Heart right ventricle (tissue), 16 donors: ENCODE data around the gene ECT2L. TPM values are rescaled to one million over a fixed set of nuclear protein-coding genes. Genes with fewer than 3 reads are reported as not detected.

Experiments
- ATAC-seq, 8 donors: fragments of 200-7000 bp; cut with Tn5 transposase; one replicate each; pipeline ENCODE4 v1.9.1; 2020; ENCODE audit warnings: mild to moderate bottlenecking in 8 of 8, moderate library complexity in 8 of 8, moderate number of reproducible peaks in 1 of 8
- DNase-seq, 2 donors: peaks; one replicate each; pipeline ENCODE4 v3.0.0-alpha.2; 2020
- H3K27ac ChIP-seq, 10 donors: fragments of 200-600 bp; sonication (generic) in 2 of 10; one replicate each; pipeline versions ENCODE4 v1.5.0 to v1.8.0; 2020 to 2022; ENCODE audit warnings: mild to moderate bottlenecking in 3 of 10
- H3K27me3 ChIP-seq, 7 donors: fragments of 200-600 bp; one replicate each; pipeline ENCODE4 v1.8.0; 2021 to 2022; ENCODE audit warnings: mild to moderate bottlenecking in 2 of 7
- H3K36me3 ChIP-seq, 9 donors: fragments of 200-600 bp; sonication (generic) in 1 of 9; one replicate each; pipeline versions ENCODE4 v1.5.0 to v1.8.0; 2020 to 2022; ENCODE audit warnings: mild to moderate bottlenecking in 2 of 9
- H3K4me1 ChIP-seq, 9 donors: fragments of 200-600 bp; sonication (generic) in 1 of 9; one replicate each; pipeline versions ENCODE4 v1.5.0 to v1.8.0; 2020 to 2022; ENCODE audit warnings: mild to moderate bottlenecking in 4 of 9
- H3K4me3 ChIP-seq, 10 donors: fragments of 200-600 bp; sonication (generic) in 2 of 10; one replicate each; pipeline versions ENCODE4 v1.5.0 to v1.8.0; 2020 to 2022; ENCODE audit warnings: mild to moderate bottlenecking in 7 of 10, moderate library complexity in 2 of 10
- H3K9me3 ChIP-seq, 11 donors: fragments of 200-600 bp in 10 of 11; sonication (generic) in 2 of 11; one replicate each; pipeline versions ENCODE4 v1.5.0 to v1.8.0; 2013 to 2022; ENCODE audit warnings: mild to moderate bottlenecking in 2 of 11, control low read depth in 1 of 11, moderate library complexity in 1 of 11
- CTCF ChIP-seq, 9 donors: fragments of 200-600 bp; sonication (generic) in 2 of 9; IDR thresholded peaks; one replicate each; pipeline versions ENCODE4 v1.5.0 to v1.8.0; 2021 to 2022; ENCODE audit warnings: antibody characterized with exemption in 9 of 9, mild to moderate bottlenecking in 5 of 9, moderate library complexity in 1 of 9
- WGBS, 2 donors: extraction: QIAGEN DNeasy Blood & Tissue Kit; methylation state at CpG; one replicate each; pipeline ENCODE4 v1.1.7; 2013; ENCODE audit warnings: inconsistent platforms in 1 of 2; 5-methylcytosine and 5-hydroxymethylcytosine counted together
- intact Hi-C, 10 donors: fragments of 100-400 bp; cut with DNase I; formaldehyde crosslinking; loops; one replicate each; pipeline versions ENCODE4 v1.11.1 to v1.14.2; 2022
- polyA plus RNA-seq, 2 donors: library from polyadenylated mRNA; stranded (reverse); fragments of 200-250 nt; gene quantifications; one replicate each; pipeline ENCODE4 v1.2.3, GENCODE V29; 2013
- total RNA-seq, 10 donors: library from RNA; stranded (reverse); fragmentation: NEBNext Ultra II Directional in 3 of 10; extraction: Animal tissue kit (Norgen Biotek cat#: 25700) in 3 of 10; gene quantifications; one replicate each; pipeline versions ENCODE4 v1.2.1 to v1.2.4, GENCODE V29; 2021 to 2023
- donor health status: Arrhythmogenic right ventricular cardiomyopathy.
- donor health status: ischemic (EF 13 %, LVEDD 7.1; RV severe dilation, severe dysfunction).
- donor health status: healthy with polysubstance abuse.
- donor health status: DM: no; HTN: yes; CAD: no.
- donor health status: DM: no; HTN: no; CAD: no.
- donor health status: ischemic (EF 25% LVEDD 6.9; RV normal size, moderate dysfunction).
- donor health status: ischemic (EF 25% LVEDD 5.7; RV mildly dilated, moderate dysfunction).
- donor health status: healthy.
- donor health status: DM: yes; HTN: yes; CAD: no.
- donor health status: Ischemic cardiomyopathy.
- donor health status: ischemic (EF 35%, LVEDD 5.7; RV mildly dilated, moderate dysfunction).
- donor health status: nonischemic (EF 11% LVEDD 7.7; RV severe dilation, severe dysfunction).
- donor health status: DM: yes; HTN: yes; CAD: no.
- donor health status: PGD.
- donor health status: ischemic (EF 29% LVEDD 5.4; RV normal size, mild dysfunction).
- donor health status: nonischemic (EF 23%, LVEDD 6.1; RV moderate dilation, normal function).

The ECT2L gene
- total and polyA plus RNA-seq, 12 donors = 0.28 to 9.9 (median 3.0) TPM

- DNase-seq (no peak), ATAC-seq (peak in 4 of 8 donors; percentile 3 to 25 (median 14))
- Histone ChIP-seq H3K27me3 (no peaks in the 10 kb centered on the region), H3K36me3 (no peaks in the 10 kb centered on the region), H3K4me3 (peak overlapping the region in 5 of 10 donors; percentile 8 to 51 (median 28)), H3K9me3 (no peaks in the 10 kb centered on the region), H3K27ac (peak overlapping the region; percentile 31 to 90 (median 76)), H3K4me1 (peaks cover 6 to 36% (median 19%) of the 10 kb centered on the region in 9 donors)
- intact Hi-C loops = loop anchor here in 1 of 10 donors (1.0 kb wide), 1 partner anchor 46 kb away; no protein-coding TSS in a partner anchor
- 21% methylated on average over 6 of the region's 6 CpGs for WGBS, 2 donors
- TF ChIP-seq CTCF (IDR thresholded peaks at IDR 0.05) = no peak
Measured at GRCh38 chr6:138864343-138864890, 68.5 kb downstream of the ECT2L start.

- ATAC-seq = no peak
- Histone ChIP-seq H3K9me3 (no peaks in the 10 kb centered on the region), H3K4me3 (peak overlapping the region in 5 of 10 donors; percentile 8 to 51 (median 28)), H3K27ac (peak overlapping the region in 6 of 10 donors; percentile 63 to 90 (median 84)), H3K36me3 (no peaks in the 10 kb centered on the region), H3K27me3 (no peaks in the 10 kb centered on the region), H3K4me1 (peaks cover 6 to 45% (median 22%) of the 10 kb centered on the region in 9 donors)
- intact Hi-C loops = loop anchor here in 1 of 10 donors (5.0 kb wide), 1 partner anchor 33 kb away; no protein-coding TSS in a partner anchor
- DNase-seq = no peak
- 72 to 81% methylated on average over 6 of the region's 6 CpGs for WGBS, 2 donors
- no peak for TF ChIP-seq CTCF (IDR thresholded peaks at IDR 0.05)
Measured at GRCh38 chr6:138865480-138866109, 69.7 kb downstream of the ECT2L start.

DNA sequence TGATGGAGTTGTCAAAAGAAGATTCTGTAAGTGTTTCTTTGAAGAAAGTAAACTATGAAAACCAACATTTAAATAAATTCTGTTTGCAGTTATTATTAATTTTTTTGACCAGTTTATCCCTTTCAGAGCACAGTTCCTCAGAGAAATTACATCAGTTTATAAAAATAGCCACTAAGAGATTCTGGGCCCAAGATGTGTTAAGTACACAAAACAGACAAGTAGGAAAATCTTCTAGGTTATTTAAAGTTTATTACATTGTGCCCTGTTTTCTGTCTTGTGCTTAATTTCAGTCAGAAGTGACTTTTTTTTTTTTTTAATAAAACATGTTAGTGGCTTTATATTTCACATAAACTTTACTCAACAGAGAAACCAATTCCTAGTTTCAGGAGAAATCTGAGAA, 72.3 kb downstream of the ECT2L start:
- intact Hi-C loops = loop anchor here in 1 of 10 donors (5.0 kb wide), 1 partner anchor 36 kb away; no protein-coding TSS in a partner anchor
- peak overlapping the region; percentile 44 to 86 (median 77) for H3K27ac ChIP-seq

More for the DNA sequence above, 72.3 kb downstream of the ECT2L start:
- ATAC-seq = peak in 1 of 8 donors; percentile 25
- H3K9me3 ChIP-seq = no peaks in the 10 kb centered on the region
- peaks cover 4 to 38% (median 16%) of the 10 kb centered on the region in 9 donors for H3K4me1 ChIP-seq
- TF ChIP-seq CTCF (IDR thresholded peaks at IDR 0.05) = no peak
- H3K36me3 ChIP-seq = no peaks in the 10 kb centered on the region
- no peak for DNase-seq
- no peaks in the 10 kb centered on the region for H3K27me3 ChIP-seq
- H3K4me3 ChIP-seq = no peak overlapping the region
